T47D (cell line): ENCODE data around the gene RCN2.
"Not testable (repeated sequence)": the region's sequence is repeated elsewhere in the genome, so short reads cannot be mapped to it uniquely, and the experiment has no call there.

ENCODE experiments used
- DNase-seq, 2 experiments: peaks; one replicate each; pipeline versions ENCODE4 v3.0.0 to v3.0.0-alpha.2; 2011 to 2012; ENCODE audit warnings: low read depth in 1 of 2, low spot score in 1 of 2
- JUND ChIP-seq: IDR thresholded peaks from 2 replicates; pipeline ENCODE4 v1.6.1; 2012; ENCODE audit warnings: low read depth
- in situ Hi-C: cut with HindIII; loops from 2 replicates; pipeline ENCODE4 v1.10.0; 2016; ENCODE audit warnings: low sequenced_read_pairs, low pct_unique_long_range_greater_than_20kb

The RCN2 gene, protein sequence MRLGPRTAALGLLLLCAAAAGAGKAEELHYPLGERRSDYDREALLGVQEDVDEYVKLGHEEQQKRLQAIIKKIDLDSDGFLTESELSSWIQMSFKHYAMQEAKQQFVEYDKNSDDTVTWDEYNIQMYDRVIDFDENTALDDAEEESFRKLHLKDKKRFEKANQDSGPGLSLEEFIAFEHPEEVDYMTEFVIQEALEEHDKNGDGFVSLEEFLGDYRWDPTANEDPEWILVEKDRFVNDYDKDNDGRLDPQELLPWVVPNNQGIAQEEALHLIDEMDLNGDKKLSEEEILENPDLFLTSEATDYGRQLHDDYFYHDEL

DNA sequence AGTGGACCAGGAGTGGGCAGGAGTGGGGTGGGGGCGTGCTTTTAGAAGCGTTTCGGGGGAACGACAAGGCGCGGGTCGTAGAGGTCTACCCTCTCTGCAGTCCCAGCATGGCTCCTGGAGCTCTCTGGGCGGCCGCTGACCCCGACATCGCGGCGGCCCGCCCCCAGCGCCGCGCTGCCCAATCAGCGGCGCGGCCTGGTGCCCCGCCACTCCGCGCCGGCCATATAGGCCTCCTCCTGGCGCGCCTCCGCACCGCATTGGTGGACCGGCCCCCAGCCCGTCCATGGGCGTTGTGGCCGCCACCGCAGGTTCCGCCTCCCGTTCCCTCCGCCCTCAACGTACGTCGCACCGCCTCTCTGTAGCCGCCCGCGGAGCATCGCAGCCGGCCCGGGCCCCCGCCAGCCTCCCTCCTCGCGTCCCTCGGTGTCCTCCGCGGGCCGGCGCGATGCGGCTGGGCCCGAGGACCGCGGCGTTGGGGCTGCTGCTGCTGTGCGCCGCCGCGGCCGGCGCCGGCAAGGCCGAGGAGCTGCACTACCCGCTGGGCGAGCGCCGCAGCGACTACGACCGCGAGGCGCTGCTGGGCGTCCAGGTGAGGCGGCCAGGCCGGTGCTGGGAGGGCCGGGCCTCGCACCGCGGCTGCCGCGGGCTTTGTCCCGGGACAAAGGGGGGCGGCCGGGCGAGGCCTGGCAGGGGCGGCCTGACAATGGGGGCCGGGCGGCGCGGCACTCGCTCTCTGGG is at the start of gene RCN2:
RCN2 (plus strand) TSS at position 353 of the 738 bp plus-strand sequence; CDS start at position 446, 93 bp downstream.
- no peak for TF ChIP-seq JUND
- in situ Hi-C loops = no loop called here
- peak; percentile 94 to 96 for DNase-seq

DNA sequence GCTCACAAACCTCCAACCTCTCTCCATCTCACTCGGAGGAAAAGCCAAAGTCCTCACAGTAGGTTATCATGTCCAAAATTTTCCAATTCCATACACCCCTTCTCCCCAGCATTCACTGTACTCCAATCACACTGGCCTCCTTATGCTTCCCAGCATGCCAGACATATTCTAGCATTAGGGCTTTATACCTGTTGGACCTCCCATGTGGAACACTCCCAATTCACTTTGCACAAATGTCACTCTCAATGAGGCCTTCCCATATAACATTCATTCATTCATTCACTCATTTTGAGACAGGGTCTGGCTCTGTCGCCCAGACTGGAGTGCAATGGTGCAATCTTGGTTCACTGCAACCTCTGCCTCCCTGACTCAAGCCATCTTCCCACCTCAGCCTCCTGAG is 46.3 kb upstream of the RCN2 start:
- no peak for DNase-seq
- in situ Hi-C loops = no loop called here
- TF ChIP-seq JUND = no peak

DNA sequence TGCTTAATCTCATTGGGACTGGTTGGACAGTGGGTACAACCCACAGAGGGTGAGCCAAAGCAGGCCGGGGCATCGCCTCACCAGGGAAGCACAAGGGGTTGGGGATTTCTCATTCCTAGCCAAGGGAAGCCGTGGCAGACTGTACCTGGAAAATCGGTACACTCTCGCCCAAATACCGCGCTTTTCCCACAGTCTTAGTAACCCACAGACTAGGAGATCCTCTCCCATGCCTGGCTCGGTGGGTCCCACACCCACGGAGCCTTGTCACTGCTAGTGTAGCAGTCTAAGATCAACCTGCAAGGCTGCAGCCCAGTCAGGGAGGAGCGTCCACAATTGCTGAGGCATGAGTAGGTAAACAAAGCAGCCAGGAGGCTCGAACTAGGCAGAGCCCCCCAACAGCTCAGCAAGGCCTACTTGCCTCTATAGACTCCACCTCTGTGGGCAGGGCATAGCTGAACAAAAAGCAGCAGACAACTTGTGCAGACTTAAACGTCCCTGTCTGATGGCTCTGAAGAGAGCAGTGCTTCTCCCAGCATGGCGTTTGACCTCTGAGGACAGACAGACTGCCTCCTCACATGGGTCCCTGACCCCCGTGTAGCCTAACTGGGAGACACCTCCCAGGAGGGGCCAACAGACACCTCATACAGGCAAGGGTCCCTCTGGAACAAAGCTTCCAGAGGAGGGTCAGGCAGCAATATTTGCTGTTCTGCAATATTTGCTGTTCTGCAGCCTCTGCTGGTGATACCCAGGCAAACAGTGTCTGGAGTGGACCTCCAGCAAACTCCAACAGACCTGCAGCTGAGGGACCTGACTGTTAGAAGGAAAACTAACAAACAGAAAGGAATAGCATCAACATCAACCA is 44.0 kb upstream of the RCN2 start:
- DNase-seq, in situ Hi-C loops: not testable (repeated sequence)

DNA sequence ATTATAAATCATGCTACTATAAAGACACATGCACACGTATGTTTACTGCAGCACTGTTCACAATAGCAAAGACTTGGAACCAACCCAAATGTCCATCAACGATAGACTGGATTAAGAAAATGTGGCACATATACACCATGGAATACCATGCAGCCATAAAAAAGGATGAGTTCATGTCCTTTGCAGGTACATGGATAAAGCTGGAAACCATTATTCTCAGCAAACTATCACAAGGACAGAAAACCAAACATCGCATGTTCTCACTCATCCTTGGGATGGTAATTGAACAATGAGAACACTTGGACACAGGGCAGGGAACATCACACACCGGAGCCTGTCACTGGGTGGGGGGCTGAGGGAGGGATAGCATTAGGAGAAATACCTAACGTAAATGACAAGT is 38.7 kb upstream of the RCN2 start:
- DNase-seq, in situ Hi-C loops: not testable (repeated sequence)

DNA sequence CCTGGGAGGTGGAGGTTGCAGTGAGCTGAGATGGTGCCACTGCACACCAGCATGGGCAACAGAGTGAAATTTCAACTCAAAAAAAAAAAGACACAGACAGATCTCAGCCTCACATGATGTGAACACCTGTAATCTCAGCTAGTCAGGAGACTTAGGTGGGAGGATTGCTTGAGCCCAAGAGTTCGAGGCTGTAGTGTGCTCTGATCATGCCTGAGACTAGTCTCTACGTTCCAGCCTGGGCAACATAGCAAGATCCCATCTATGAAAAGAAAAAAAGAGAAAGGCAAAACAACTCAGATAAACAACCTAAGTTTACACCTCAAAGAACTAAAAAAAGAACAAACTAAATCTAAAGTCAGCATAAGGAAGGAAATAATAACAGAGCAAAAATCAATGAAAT is 37.4 kb upstream of the RCN2 start:
- no peak for DNase-seq
- in situ Hi-C loops = no loop called here
- no peak for TF ChIP-seq JUND

DNA sequence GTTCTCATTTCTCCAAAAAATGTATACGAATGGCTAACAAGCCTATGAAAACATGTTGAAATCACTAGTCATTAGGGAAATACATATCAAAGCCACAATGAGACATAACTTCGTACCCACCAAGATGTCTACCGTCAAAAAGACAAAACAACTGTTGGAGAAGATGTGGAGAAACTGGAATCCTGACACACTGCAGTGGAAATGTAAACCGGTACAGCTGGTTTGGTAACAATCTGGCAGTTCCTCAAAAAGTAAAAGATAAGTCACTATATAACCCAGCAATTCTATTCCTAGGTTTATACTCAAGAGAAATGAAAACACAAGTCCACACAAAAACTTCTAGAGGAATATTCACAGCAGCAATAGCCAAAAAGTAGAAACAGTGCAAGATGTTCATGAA is 33.4 kb upstream of the RCN2 start:
- in situ Hi-C loops = no loop called here
- DNase-seq = peak in 1 of 2 experiments; percentile 78
- TF ChIP-seq JUND = no peak

DNA sequence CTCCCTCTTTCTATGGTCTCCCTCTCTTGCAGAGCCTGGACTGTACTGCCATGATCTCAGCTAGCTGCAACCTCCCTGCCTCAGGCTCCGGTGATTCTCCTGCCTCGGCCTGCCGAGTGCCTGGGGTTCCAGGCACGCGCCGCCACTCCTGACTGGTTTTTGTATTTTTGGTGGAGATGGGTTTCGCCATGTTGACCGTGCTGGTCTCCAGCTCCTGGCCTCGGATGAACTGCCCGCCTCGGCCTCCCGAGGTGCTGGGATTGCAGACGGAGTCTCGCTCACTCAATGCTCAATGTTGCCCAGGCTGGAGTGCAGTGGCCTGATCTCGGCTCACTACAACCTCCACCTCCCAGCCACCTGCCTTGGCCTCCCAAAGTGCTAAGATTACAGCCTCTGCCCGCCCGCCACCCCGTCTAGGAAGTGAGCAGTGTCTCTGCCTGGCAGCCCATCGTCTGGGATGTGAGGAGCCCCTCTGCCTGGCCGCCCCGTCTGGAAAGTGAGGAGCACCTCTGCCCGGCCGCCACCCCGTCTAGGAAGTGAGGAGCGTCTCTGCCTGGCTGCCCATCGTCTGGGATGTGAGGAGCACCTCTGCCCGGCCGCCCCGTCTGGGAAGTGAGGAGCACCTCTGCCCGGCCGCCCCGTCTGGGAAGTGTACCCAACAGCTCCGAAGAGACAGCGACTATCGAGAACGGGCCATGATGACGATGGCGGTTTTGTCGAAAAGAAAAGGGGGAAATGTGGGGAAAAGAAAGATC is 32.2 kb upstream of the RCN2 start:
- in situ Hi-C loops, DNase-seq: not testable (repeated sequence)

DNA sequence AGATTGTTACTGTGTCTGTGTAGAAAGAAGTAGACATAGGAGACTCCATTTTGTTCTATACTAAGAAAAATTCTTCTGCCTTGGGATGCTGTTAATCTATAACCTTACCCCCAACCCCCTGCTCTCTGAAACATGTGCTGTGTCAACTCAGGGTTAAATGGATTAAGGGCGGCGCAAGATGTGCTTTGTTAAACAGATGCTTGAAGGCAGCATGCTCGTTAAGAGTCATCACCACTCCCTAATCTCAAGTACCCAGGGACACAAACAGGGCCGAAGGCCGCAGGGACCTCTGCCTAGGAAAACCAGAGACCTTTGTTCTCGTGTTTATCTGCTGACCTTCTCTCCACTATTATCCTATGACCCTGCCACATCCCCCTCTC is 31.6 kb upstream of the RCN2 start:
- DNase-seq, in situ Hi-C loops: not testable (repeated sequence)

DNA sequence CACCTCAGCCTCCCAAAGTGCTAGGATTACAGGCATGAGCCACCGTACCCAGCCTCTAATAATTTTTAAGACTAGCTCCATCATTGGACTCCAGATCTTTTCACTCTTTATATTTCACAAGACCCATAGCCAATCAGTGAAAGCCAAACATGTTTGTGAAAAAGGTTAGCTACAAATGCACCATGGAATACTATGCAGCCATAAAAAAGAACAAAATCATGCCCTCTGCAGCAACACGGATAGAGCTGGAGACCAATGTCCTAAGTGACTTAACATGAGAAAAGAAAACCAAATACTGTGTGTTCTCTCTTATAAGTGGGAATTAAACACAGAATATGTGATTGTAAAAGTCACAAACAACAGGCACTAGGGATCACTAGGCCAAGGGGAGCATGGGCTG is 29.6 kb upstream of the RCN2 start:
- no peak for TF ChIP-seq JUND
- DNase-seq = no peak
- in situ Hi-C loops = no loop called here

DNA sequence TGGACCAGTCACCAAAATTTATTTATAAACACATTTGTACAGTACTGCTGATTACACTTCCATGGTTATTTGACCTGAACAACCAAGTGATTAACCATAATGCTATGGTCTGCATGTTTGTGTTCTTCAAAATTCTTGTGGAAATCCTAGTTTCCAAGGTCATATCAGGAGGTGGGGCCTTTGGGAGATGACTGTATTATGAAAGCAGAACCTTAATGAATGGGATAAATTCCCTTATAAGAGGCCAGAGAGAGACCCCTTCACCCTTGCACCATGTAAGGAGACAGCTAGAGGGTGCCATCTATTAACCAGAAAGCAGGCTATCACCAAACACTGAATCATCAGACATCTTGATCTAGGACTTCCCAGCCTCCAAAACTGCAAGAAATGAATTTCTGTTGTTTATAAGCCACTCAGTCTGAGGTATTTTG is 28.3 kb upstream of the RCN2 start:
- DNase-seq = peak in 1 of 2 experiments; percentile 3
- in situ Hi-C loops = no loop called here

DNA sequence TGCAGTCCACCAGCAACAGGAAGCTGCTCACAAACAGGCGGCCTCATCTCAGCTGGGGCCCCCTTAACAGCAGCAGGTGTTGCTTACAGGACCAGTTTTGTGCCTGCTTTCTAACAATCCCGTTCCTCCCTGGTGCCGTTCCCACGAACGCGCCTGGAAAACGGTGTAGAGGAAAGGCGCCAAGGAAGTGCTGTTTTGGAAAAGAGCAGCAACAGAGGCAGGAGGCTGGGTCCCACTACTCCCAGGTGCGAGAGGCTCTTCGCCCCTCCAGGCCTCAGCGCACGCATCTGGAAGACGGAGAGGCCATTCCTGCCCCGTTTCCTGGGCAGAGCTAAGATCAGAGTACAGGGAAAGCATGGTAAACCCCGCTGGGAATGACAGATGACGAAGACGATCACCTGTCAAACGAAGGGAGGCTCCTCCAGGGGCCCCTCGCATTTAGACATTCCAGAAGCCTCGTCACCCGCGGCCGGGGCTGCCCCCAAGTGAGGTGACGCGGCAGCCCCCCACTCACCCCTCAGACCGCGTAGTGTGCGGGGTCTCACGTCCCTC is 27.0 kb upstream of the RCN2 start:
- in situ Hi-C loops = no loop called here
- DNase-seq = peak in 1 of 2 experiments; percentile 42
- no peak for TF ChIP-seq JUND

More for the DNA sequence above, 28.3 kb upstream of the RCN2 start:
- no peak for TF ChIP-seq JUND
